Vagina (tissue), 2 donors: ENCODE data around the gene LRRC10B. TPM values are rescaled to one million over a fixed set of nuclear protein-coding genes. Genes with fewer than 3 reads are reported as not detected.

Experiments
- DNase-seq, 2 donors: peaks; one replicate each; pipeline ENCODE4 v3.0.0-alpha.2; 2017; ENCODE audit errors: extremely low spot score in 2 of 2
- H3K27ac ChIP-seq: fragments of 200-600 bp; sonication (generic); one replicate; pipeline ENCODE4 v1.5.1; 2019
- H3K27me3 ChIP-seq: fragments of 200-600 bp; sonication (generic); one replicate; pipeline ENCODE4 v1.5.1; 2019
- H3K36me3 ChIP-seq, 2 donors: fragments of 200-600 bp; sonication (generic); one replicate each; pipeline ENCODE4 v1.5.1; 2017 to 2019
- H3K4me1 ChIP-seq: fragments of 200-600 bp; sonication (generic); one replicate; pipeline ENCODE4 v1.5.1; 2019
- H3K4me3 ChIP-seq, 2 donors: fragments of 200-600 bp; sonication (generic); 1 replicate in 1 of 2; 2 replicates in 1 of 2; pipeline ENCODE4 v1.5.1; 2016 to 2019
- H3K9me3 ChIP-seq: fragments of 200-600 bp; sonication (generic); one replicate; pipeline ENCODE4 v1.5.1; 2019
- CTCF ChIP-seq, 3 experiments: fragments of 450-650 bp in 2 of 3; fragments of 200-600 bp in 1 of 3; sonication (generic) in 1 of 3; IDR thresholded peaks; one replicate each; pipeline ENCODE4 v1.5.1; 2017 to 2019; ENCODE audit warnings: antibody characterized with exemption in 3 of 3, mild to moderate bottlenecking in 2 of 3, moderate library complexity in 2 of 3
- POLR2A ChIP-seq, 2 donors: fragments of 450-650 bp; IDR thresholded peaks; one replicate each; pipeline ENCODE4 v1.6.1; 2017; ENCODE audit warnings: antibody characterized with exemption in 2 of 2, mild to moderate bottlenecking in 2 of 2, moderate library complexity in 2 of 2
- POLR2AphosphoS5 ChIP-seq, 2 donors: sonication (generic); formaldehyde crosslinking; IDR thresholded peaks; one replicate each; pipeline ENCODE4 v1.9.0; 2017; ENCODE audit warnings: antibody characterized with exemption in 2 of 2, mild to moderate bottlenecking in 2 of 2, low read depth in 1 of 2; ENCODE audit not compliant: insufficient read depth in 1 of 2
- intact Hi-C: fragments of 100-400 bp; cut with DNase I; formaldehyde crosslinking; loops from one replicate; pipeline ENCODE4 v1.15.1; 2023
- total RNA-seq: library from RNA; depleted of rRNA; stranded (reverse); fragments of >200 nt; gene quantifications from one replicate; pipeline ENCODE4 v1.2.3, GENCODE V29; 2016

LRRC10B gene
- total RNA-seq, 1 donor from 2014 or later = 0.74 TPM

GRCh38 chr11:61503135-61503770 lies 5.3 kb upstream of the LRRC10B start:
- TF ChIP-seq CTCF (IDR thresholded peaks at IDR 0.05) = no peak
- TF ChIP-seq POLR2AphosphoS5 (IDR thresholded peaks at IDR 0.05; ENCODE audit: insufficient read depth in 1 of 2, low read depth in 1 of 2) = no peak
- no peak for TF ChIP-seq POLR2A (IDR thresholded peaks at IDR 0.05)
- DNase-seq = no peak
- no peaks in the 10 kb centered on the region for H3K36me3 ChIP-seq
- no peaks in the 10 kb centered on the region for H3K9me3 ChIP-seq
- intact Hi-C loops = no loop called here
- peaks cover 5% of the 10 kb centered on the region for H3K27me3 ChIP-seq
- H3K4me3 ChIP-seq = no peak overlapping the region
- H3K4me1 ChIP-seq = peaks cover 5% of the 10 kb centered on the region
- no peak overlapping the region for H3K27ac ChIP-seq

- no peak for DNase-seq
- Histone ChIP-seq H3K9me3 (no peaks in the 10 kb centered on the region), H3K27me3 (peaks cover 8% of the 10 kb centered on the region), H3K4me3 (no peak overlapping the region), H3K27ac (no peak overlapping the region), H3K36me3 (no peaks in the 10 kb centered on the region), H3K4me1 (peaks cover 18% of the 10 kb centered on the region)
- no peak for TF ChIP-seq CTCF (IDR thresholded peaks at IDR 0.05)
- TF ChIP-seq POLR2AphosphoS5 (IDR thresholded peaks at IDR 0.05; ENCODE audit: insufficient read depth in 1 of 2, low read depth in 1 of 2) = no peak
- no peak for TF ChIP-seq POLR2A (IDR thresholded peaks at IDR 0.05)
- intact Hi-C loops = no loop called here
These were observed 3.4 kb upstream of the LRRC10B start for GRCh38 chr11:61505106-61505505.

- Histone ChIP-seq H3K4me3 (no peak overlapping the region), H3K36me3 (no peaks in the 10 kb centered on the region), H3K27me3 (peaks cover 8% of the 10 kb centered on the region), H3K4me1 (peaks cover 18% of the 10 kb centered on the region), H3K9me3 (no peaks in the 10 kb centered on the region), H3K27ac (no peak overlapping the region)
- TF ChIP-seq POLR2A (IDR thresholded peaks at IDR 0.05) = no peak
- no peak for TF ChIP-seq CTCF (IDR thresholded peaks at IDR 0.05)
- no peak for TF ChIP-seq POLR2AphosphoS5 (IDR thresholded peaks at IDR 0.05; ENCODE audit: insufficient read depth in 1 of 2, low read depth in 1 of 2)
- intact Hi-C loops = no loop called here
- DNase-seq = no peak
These were observed 2.9 kb upstream of the LRRC10B start for GRCh38 chr11:61505640-61506155.

GRCh38 chr11:61507012-61507768 lies 1.4 kb upstream of the LRRC10B start:
- Histone ChIP-seq H3K36me3 (no peaks in the 10 kb centered on the region), H3K27me3 (peaks cover 8% of the 10 kb centered on the region), H3K27ac (no peak overlapping the region), H3K4me3 (no peak overlapping the region), H3K9me3 (no peaks in the 10 kb centered on the region), H3K4me1 (peaks cover 18% of the 10 kb centered on the region)
- TF ChIP-seq POLR2A (IDR thresholded peaks at IDR 0.05) = no peak
- no peak for TF ChIP-seq CTCF (IDR thresholded peaks at IDR 0.05)
- TF ChIP-seq POLR2AphosphoS5 (IDR thresholded peaks at IDR 0.05; ENCODE audit: insufficient read depth in 1 of 2, low read depth in 1 of 2) = no peak
- intact Hi-C loops = no loop called here
- no peak for DNase-seq
